IMR-90 (cell line): Measurements from ENCODE around the gene NF1.

Source experiments
- CEBPB ChIP-seq: IDR thresholded peaks from 2 replicates; pipeline ENCODE4 v1.6.1; 2012; ENCODE audit warnings: low read depth, low read length, improper control_type of control experiment
- CTCF ChIP-seq: conservative IDR thresholded peaks from 2 replicates; pipeline ENCODE4 v1.5.1; 2012; ENCODE audit warnings: mild to moderate bottlenecking, low read depth, low read length, improper control_type of control experiment
- ELK1 ChIP-seq: fragments of 150-350 bp; IDR thresholded peaks from 2 replicates; pipeline ENCODE4 v1.6.1; 2016; ENCODE audit warnings: low read depth, mild to moderate bottlenecking, low read length, moderate library complexity, borderline replicate concordance
- FOS ChIP-seq: fragments of 150-350 bp; IDR thresholded peaks from 2 replicates; pipeline ENCODE4 v1.6.1; 2016; ENCODE audit warnings: low read depth, low read length
- MAFK ChIP-seq: IDR thresholded peaks from 2 replicates; pipeline ENCODE4 v1.6.1; 2012; ENCODE audit warnings: low read depth, low read length, improper control_type of control experiment
- MAZ ChIP-seq: IDR thresholded peaks from 2 replicates; pipeline ENCODE4 v1.6.1; 2012; ENCODE audit warnings: low read depth, mild to moderate bottlenecking, low read length, improper control_type of control experiment, moderate library complexity, borderline replicate concordance
- POLR2A ChIP-seq: IDR thresholded peaks from 2 replicates; pipeline ENCODE4 v1.6.1; 2012; ENCODE audit warnings: mild to moderate bottlenecking, low read depth, low read length
- RAD21 ChIP-seq: IDR thresholded peaks from 2 replicates; pipeline ENCODE4 v1.6.1; 2012; ENCODE audit warnings: low read length, improper control_type of control experiment
- RFX5 ChIP-seq: IDR thresholded peaks from 2 replicates; pipeline ENCODE4 v1.8.0; 2012; ENCODE audit warnings: low read depth, mild to moderate bottlenecking, low read length, moderate library complexity
- SMC3 ChIP-seq: fragments of 150-350 bp; IDR thresholded peaks from 2 replicates; pipeline ENCODE4 v1.6.1; 2016; ENCODE audit warnings: low read depth, mild to moderate bottlenecking, antibody characterized with exemption, low read length, moderate library complexity
- USF2 ChIP-seq: fragments of 150-350 bp; IDR thresholded peaks from 2 replicates; pipeline ENCODE4 v1.6.1; 2017; ENCODE audit warnings: mild to moderate bottlenecking, antibody characterized with exemption, low read length, low read depth

- TF ChIP-seq POLR2A (no peak), CTCF (no peak), ELK1 (no peak), SMC3 (no peak), CEBPB (no peak), MAFK (no peak), RFX5 (no peak), RAD21 (no peak), MAZ (no peak), FOS (no peak), USF2 (no peak)
Measured at GRCh38 chr17:31171701-31172100, 76.9 kb downstream of the NF1 start.
